Neural progenitor cell (in vitro differentiated cells): Measurements from ENCODE around the gene RBM34.

ENCODE experiments used
- CTCF ChIP-seq: fragments of 200-600 bp; sonication (generic); IDR thresholded peaks from 2 replicates; pipeline ENCODE4 v1.5.1; 2017; ENCODE audit warnings: antibody characterized with exemption, mild to moderate bottlenecking
- EZH2 ChIP-seq: fragments of 200-600 bp; sonication (generic); IDR thresholded peaks from 2 replicates; pipeline ENCODE4 v1.6.1; 2017; ENCODE audit warnings: antibody characterized with exemption, mild to moderate bottlenecking, moderate library complexity
- EZH2phosphoT487 ChIP-seq: fragments of 200-600 bp; sonication (generic); IDR thresholded peaks from 2 replicates; pipeline ENCODE4 v1.6.1; 2017; ENCODE audit warnings: antibody characterized with exemption

GRCh38 chr1:235152235-235152634 is 8.8 kb downstream of the RBM34 start:
- TF ChIP-seq EZH2phosphoT487 (no peak), CTCF (no peak), EZH2 (no peak)
